Measurements from ENCODE around the gene PET117. TPM values are rescaled to one million over a fixed set of nuclear protein-coding genes. Genes with fewer than 3 reads are reported as not detected.
A peak's percentile ranks its signal among the peaks of the same experiment; 100 is the strongest.
"Not testable (repeated sequence)": the region's sequence is repeated elsewhere in the genome, so short reads cannot be mapped to it uniquely, and the experiment has no call there.

The PET117 gene
- total RNA-seq (10 to 100 TPM in 6 of 7 donors, 1 to 10 TPM in 1; 9.4 to 15.5 (median 12.0) TPM), polyA plus RNA-seq (10 to 100 TPM in 1 of 3 donors, 1 to 10 TPM in 2; 8.4 to 12.9 (median 10.0) TPM)
- long read RNA-seq, donor 1, partial matches to known transcripts = 0 of 2 reads
- long read RNA-seq, donor 1, other reads (novel, unspliced or antisense) = 0 of 2 reads
- long read RNA-seq, donor 2, partial matches to known transcripts = 0 of 3 reads
- long read RNA-seq, donor 2, other reads (novel, unspliced or antisense) = 0 of 3 reads

GRCh38 chr20:18137412-18138265 is at the start of gene PET117, which contains the start of gene KAT14:
Gene PET117, plus strand, starts transcription at chr20:18137863. Its CDS starts 93 bp downstream, at chr20:18137956.
Gene KAT14, plus strand, starts transcription at chr20:18137863. Its CDS starts 4,798 bp downstream, at chr20:18142661.
- TF ChIP-seq POLR2AphosphoS5 (IDR thresholded peaks at IDR 0.05) (peak; percentile 92 to 94 (median 94)), POLR2A (IDR thresholded peaks at IDR 0.05) (peak in 2 of 3 donors; percentile 42 to 67), CTCF (IDR thresholded peaks at IDR 0.05 in 8 of 11, conservative IDR thresholded peaks at IDR 0.05 in 3 of 11) (peak in 1 of 11 experiments; percentile 18)
- Histone ChIP-seq H3K4me1 (peaks cover 14 to 44% (median 38%) of the 10 kb centered on the region in 6 donors), H3K9me3 (no peaks in the 10 kb centered on the region), H3K4me3 (peak within 1 kb of the TSS; percentile 91 to 98 (median 96)), H3K36me3 (peaks cover 0 to 7% (median 4%) of the 10 kb centered on the region in 6 donors), H3K27ac (peak within 1 kb of the TSS; percentile 92 to 98 (median 96)), H3K27me3 (replicated peaks in 1 of 7) (no peaks in the 10 kb centered on the region)
- intact Hi-C loops (cut with DNase I; ENCODE audit: low total_unique reads) = loop anchor here (10.0 kb wide), 1 partner anchor 633 kb away; no protein-coding TSS in a partner anchor
- peak; percentile 98 for DNase-seq
- 0 to 3% (median 0%) methylated on average over 47 to 87 of the region's 87 CpGs for WGBS, 5 donors

- H3K27ac ChIP-seq; H3K4me3 ChIP-seq; DNase-seq; H3K9me3 ChIP-seq; intact Hi-C loops (cut with DNase I; ENCODE audit: low total_unique reads); H3K4me1 ChIP-seq; H3K27me3 ChIP-seq (replicated peaks in 1 of 7); H3K36me3 ChIP-seq: not testable (repeated sequence)
- WGBS, 5 donors = 75 to 94% (median 82%) methylated on average over 3 of the region's 3 CpGs
Measured at GRCh38 chr20:18088298-18088697, 49.4 kb upstream of the PET117 start.

- intact Hi-C loops (cut with DNase I; ENCODE audit: low total_unique reads) = not testable (repeated sequence)
Measured at GRCh38 chr20:18088841-18089240, 48.8 kb upstream of the PET117 start.

GRCh38 chr20:18090044-18090443 is 47.6 kb upstream of the PET117 start:
- peaks cover 0 to 13% (median 0%) of the 10 kb centered on the region in 7 donors for H3K27me3 ChIP-seq (replicated peaks in 1 of 7)
- H3K4me3 ChIP-seq = no peak overlapping the region
- TF ChIP-seq POLR2AphosphoS5 (IDR thresholded peaks at IDR 0.05) (no peak), POLR2A (IDR thresholded peaks at IDR 0.05) (no peak), CTCF (IDR thresholded peaks at IDR 0.05 in 8 of 11, conservative IDR thresholded peaks at IDR 0.05 in 3 of 11) (no peak)
- H3K9me3 ChIP-seq = no peaks in the 10 kb centered on the region
- intact Hi-C loops (cut with DNase I; ENCODE audit: low total_unique reads) = no loop called here
- DNase-seq = no peak
- no peaks in the 10 kb centered on the region for H3K36me3 ChIP-seq
- H3K4me1 ChIP-seq = no peaks in the 10 kb centered on the region
- H3K27ac ChIP-seq = no peak overlapping the region
- WGBS, 5 donors = 51 to 70% (median 61%) methylated on average over 3 of the region's 3 CpGs

More at GRCh38 chr20:18088841-18089240, 48.8 kb upstream of the PET117 start:
- H3K4me1 ChIP-seq, H3K9me3 ChIP-seq, H3K4me3 ChIP-seq, H3K36me3 ChIP-seq, DNase-seq, H3K27ac ChIP-seq: not testable (repeated sequence)
- 86 to 95% (median 89%) methylated on average over 11 of the region's 11 CpGs for WGBS, 5 donors
- H3K27me3 ChIP-seq (replicated peaks in 1 of 7) = peaks cover 0 to 13% (median 0%) of the 10 kb centered on the region in 7 donors

GRCh38 chr20:18090477-18090876 is 47.2 kb upstream of the PET117 start:
- no peaks in the 10 kb centered on the region for H3K9me3 ChIP-seq
- no peak for DNase-seq
- H3K4me1 ChIP-seq = no peaks in the 10 kb centered on the region
- no peak overlapping the region for H3K4me3 ChIP-seq
- TF ChIP-seq CTCF (IDR thresholded peaks at IDR 0.05 in 8 of 11, conservative IDR thresholded peaks at IDR 0.05 in 3 of 11) (no peak), POLR2A (IDR thresholded peaks at IDR 0.05) (no peak), POLR2AphosphoS5 (IDR thresholded peaks at IDR 0.05) (no peak)
- peaks cover 0 to 13% (median 0%) of the 10 kb centered on the region in 7 donors for H3K27me3 ChIP-seq (replicated peaks in 1 of 7)
- intact Hi-C loops (cut with DNase I; ENCODE audit: low total_unique reads) = no loop called here
- H3K27ac ChIP-seq = no peak overlapping the region
- WGBS, 5 donors = 89 to 97% (median 91%) methylated on average over 8 to 10 of the region's 10 CpGs
- H3K36me3 ChIP-seq = no peaks in the 10 kb centered on the region

Data from spleen (tissue), 13 donors.